GM23248 (cell line): ENCODE data around the gene TRPM2.

ENCODE experiments used
- EZH2 ChIP-seq: fragments of 200-600 bp; sonication (generic); IDR thresholded peaks from 2 replicates; pipeline ENCODE4 v1.6.1; 2018; ENCODE audit warnings: antibody characterized with exemption, mild to moderate bottlenecking; ENCODE audit not compliant: insufficient read depth, poor library complexity, severe bottlenecking
- EZH2phosphoT487 ChIP-seq: fragments of 200-600 bp; sonication (generic); IDR thresholded peaks from 2 replicates; pipeline ENCODE4 v1.6.1; 2018; ENCODE audit warnings: antibody characterized with exemption, moderate library complexity, mild to moderate bottlenecking, low read depth; ENCODE audit not compliant: insufficient read depth

- TF ChIP-seq EZH2phosphoT487 (no peak), EZH2 (no peak)
Observed at GRCh38 chr21:44489962-44490361, 136.5 kb downstream of the TRPM2 start.
